IPS DF 4.7 (cell line): Measurements from ENCODE around the gene MVB12B.
"Not testable (repeated sequence)": the region's sequence is repeated elsewhere in the genome, so short reads cannot be mapped to it uniquely, and the experiment has no call there.

Experiments
- DNase-seq: peaks from one replicate; pipeline ENCODE4 v3.0.0-alpha.2; 2013; ENCODE audit warnings: low spot score; ENCODE audit errors: extremely low read depth

Gene MVB12B

GRCh38 chr9:126532489-126532888 lies 205.9 kb downstream of the MVB12B start:
- no peak for DNase-seq

DNA sequence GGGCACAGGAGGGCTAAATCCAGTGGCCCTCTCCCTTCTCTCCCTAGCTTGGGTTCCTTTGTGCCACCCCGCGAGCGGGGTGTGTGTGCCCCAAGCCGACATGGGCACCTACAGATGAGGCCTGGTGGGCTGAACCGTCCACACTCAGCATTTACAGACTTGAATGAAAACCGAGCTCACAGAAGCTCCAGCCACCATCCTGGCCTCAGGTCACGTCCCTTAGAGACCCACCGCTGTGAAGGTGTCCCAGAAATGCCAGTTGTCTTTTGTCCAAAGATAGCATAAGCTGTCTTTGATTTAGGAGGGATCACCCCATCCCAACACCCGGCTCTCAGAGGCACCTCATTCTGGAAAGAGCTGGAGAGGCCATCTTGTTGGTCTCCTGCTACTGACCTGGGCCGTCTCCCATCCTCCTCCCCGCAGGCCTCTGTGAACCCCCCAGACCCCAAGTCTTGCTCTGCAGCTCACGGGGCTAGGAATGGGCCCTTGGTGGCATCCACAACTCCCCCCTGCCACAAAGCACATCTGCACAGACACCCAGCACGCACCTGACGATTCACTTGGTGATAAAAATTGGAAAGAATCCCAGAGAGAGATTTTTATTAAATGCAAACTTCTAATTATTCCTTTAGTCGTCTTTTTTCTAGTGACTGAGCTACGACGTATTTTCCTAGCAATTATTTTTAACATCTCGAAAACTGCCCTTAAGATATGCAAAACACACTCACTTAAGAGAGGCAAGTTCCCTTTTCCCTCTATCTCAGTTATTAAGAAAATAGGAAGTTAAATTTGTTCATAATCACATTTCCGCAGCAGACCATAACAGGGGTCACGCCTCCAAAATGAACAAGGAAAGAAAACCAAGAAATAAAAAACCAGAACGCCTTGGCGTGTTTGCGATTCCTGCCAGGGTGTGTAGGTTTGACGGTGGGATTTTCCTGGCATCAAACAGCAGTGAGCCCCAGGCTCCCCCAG lies 206.6 kb downstream of the MVB12B start:
- no peak for DNase-seq

DNA sequence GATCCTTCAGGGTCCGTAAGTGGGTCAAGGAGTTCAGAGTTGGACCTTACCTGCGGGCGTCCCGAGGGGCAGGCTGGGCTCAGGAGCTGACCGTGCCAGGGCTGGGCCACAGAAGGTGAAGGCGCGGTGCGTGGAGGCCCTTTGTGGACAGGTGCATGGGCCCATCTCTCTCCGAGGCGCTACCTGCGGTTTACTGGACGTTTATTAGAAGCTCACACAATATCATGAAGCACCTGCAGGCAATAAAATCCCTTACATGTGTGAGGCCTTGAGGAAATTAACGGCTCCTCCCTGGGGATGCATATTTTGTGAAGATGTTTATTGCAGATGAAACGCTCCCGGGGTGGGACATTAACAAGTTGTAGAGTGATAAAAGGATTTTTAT lies 207.3 kb downstream of the MVB12B start:
- DNase-seq, result no peak

- DNase-seq, result no peak
Measured at GRCh38 chr9:126534431-126535186, 208.0 kb downstream of the MVB12B start.

DNA sequence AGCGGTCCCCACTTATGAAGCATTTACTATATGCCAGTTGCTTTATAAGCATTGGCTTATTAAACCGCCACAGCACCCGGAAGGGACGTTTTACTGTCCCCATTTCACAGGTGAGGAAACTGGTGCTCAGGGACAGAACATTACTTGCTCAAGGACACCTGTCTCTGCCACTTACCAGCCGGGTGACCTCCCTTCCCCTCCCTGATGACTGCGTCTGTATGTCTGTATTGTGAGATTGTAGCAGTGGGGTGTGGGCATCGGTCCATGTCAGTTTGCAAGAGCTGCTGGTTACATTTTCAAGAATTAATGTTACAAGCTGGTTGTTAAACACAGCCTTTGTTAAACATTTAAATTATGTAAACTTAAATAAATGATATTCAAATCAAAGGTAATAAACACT lies 209.5 kb downstream of the MVB12B start:
- DNase-seq, result no peak

DNA sequence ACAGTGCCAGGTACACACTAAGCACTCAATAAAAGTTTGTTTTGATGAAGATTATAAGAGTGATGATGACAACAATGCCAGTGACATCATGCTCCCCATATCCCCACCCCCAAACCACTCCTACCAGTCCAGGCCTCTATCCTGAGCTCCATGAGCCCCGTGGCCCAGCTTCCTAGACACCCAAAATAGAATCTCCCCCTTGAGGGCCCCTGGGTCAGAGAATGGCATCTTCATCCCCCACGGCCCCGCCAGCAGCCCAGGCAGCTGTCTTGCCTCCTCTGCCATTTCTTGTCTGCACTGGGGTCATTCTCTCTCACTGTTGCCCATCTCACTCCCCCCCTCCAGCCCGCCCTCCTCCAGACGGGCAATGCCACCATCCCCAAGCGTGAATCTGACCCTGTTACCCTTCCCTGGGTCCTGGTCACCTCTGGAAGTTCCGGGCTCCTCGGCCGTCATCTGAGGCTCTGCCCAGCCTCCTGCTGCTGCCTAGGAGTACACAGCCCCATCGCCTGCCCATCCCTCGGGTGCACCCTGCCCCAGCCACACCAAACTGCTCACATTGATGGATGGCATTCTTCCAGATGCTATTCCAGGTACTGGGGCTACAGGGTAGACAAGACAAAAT lies 210.3 kb downstream of the MVB12B start:
- no peak for DNase-seq

- DNase-seq, result no peak
Measured at GRCh38 chr9:126538550-126538949, 211.9 kb downstream of the MVB12B start.

DNA sequence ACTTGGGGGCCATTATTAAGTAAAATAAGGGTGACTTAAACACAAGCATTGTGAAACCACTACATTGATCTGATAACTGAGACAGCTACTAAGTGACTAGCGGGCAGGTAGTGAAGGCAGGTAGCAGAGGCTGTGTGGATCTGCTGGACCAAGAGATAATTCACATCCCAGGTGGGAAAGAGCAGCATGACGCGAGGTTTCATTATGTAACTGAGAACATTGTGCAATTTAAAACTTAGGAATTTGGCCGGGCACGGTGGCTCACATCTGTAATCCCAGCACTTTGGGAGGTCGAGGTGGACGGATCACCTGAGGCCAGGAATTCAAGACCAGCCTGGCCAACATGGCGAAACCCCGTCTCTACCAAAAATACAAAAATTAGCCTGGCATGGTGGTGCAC lies 213.8 kb downstream of the MVB12B start:
- not testable (repeated sequence) for DNase-seq

GRCh38 chr9:126543490-126543889 lies 216.9 kb downstream of the MVB12B start:
- no peak for DNase-seq

DNA sequence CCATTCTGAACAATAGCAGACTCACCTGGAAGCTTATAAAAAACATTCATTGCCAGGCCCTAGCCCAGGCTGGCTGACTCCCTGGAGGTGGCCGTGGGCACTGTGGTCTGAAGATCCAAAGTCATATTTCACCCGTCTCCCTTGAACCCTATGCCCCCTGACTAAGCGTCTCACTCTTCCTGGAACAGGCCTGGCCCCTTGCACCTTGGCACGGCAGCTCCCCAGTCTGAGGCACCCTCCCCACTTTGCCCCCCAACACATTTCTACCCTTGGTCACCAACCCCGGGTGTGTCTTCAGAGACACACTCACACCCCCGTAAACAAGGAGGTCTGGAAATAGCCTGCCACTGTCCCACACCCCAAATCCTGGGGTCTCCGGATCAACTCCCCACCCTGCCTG lies 218.5 kb downstream of the MVB12B start:
- no peak for DNase-seq

DNA sequence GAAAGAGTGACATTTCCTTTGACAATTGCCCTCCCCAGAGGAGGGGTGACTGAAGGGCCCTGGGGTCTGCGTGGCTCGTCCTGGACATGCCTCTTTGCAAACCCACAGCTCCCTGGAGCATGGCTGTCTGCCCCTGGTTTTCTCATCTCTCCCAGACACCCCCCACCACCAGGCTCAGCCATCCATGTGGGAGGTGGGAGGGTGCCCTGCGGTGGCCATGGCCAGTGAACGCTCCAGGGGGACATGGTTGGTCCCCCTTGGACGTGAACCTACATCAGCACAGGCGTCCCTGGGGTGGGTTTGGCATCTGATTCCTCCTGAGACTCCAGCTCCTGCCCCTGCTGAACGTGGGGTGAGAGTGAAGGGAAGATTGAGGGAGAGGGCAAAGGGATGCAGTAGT lies 219.4 kb downstream of the MVB12B start:
- DNase-seq, result no peak

DNA sequence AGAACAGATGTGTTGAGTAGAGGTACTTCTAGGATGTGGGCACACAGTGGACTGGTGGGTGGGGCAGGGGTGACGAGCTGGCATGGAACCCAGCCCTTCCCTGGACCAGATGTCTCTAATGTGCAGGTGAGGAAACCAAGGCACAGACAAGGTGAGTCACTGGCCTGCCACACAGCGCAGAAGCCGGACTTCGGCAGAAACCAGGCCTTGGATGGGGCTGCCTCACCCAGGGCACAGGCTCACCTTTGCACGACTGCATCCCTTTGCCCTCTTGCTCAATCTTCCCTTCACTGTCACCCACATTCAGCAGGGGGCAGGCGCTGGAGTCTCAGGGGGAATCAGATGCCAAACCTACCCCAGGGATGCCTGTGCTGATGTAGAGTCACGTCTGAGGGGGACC lies 221.7 kb downstream of the MVB12B start:
- DNase-seq, result no peak

- no peak for DNase-seq
Measured at GRCh38 chr9:126549246-126550006, 222.8 kb downstream of the MVB12B start.

DNA sequence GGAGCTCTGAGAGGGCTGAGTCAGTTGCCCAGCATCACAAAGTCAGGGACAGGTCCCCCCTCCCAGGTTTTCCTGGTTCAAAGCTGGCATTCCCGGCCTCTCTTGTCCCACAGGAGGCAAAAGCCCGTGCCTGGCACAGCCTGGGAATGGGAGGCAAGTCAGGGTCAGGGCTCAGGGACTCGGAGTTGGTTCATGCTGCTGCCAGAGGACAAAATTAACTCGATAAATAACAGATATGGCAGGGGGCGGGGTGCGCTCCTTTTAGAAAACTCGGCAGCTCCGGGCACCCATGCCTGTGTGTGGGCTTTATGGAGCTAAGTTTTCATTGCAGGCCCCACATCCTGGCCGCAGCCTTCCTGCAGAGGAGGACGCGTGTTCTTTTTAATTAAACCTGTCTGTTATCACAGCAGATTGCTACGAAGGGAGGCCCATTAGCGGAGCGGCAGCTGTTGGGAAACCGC lies 224.3 kb downstream of the MVB12B start:
- no peak for DNase-seq

- no peak for DNase-seq
Measured at GRCh38 chr9:126551812-126552211, 225.2 kb downstream of the MVB12B start.

GRCh38 chr9:126554292-126554691 lies 227.7 kb downstream of the MVB12B start:
- no peak for DNase-seq

DNA sequence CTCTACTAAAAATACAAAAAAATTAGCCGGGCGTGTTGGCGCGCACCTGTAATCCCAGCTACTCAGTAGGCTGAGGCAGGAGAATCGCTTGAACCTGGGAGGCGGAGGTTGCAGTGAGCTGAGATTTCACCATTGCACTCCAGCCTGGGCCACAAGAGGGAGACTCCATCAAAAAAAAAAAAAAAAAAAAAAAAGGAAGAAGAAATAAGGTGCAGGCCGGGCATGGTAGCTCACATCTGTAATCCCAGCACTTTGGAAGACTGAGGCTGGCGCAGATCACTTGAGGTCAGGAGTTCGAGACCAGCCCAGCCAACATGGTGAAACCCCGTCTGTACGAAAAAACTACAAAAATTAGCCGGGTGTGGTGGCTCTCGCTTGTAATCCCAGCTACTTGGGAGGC lies 228.8 kb downstream of the MVB12B start:
- DNase-seq, result not testable (repeated sequence)
